SK-N-MC (cell line): Measurements from ENCODE around the gene AGAP1.

ENCODE experiments used
- EZH2 ChIP-seq: fragments of 200-600 bp; sonication (generic); IDR thresholded peaks from one replicate; pipeline ENCODE4 v1.6.1; 2017; ENCODE audit warnings: antibody characterized with exemption
- FOXP2 ChIP-seq: optimal IDR thresholded peaks from 2 replicates; pipeline ENCODE3; 2011; ENCODE audit warnings: mild to moderate bottlenecking, moderate library complexity; ENCODE audit not compliant: insufficient read depth; ENCODE audit errors: extremely low read length, control extremely low read depth
- POLR2AphosphoS5 ChIP-seq: IDR thresholded peaks from 2 replicates; pipeline ENCODE4 v1.6.1; 2012; ENCODE audit warnings: mild to moderate bottlenecking, low read depth, low read length, borderline replicate concordance

DNA sequence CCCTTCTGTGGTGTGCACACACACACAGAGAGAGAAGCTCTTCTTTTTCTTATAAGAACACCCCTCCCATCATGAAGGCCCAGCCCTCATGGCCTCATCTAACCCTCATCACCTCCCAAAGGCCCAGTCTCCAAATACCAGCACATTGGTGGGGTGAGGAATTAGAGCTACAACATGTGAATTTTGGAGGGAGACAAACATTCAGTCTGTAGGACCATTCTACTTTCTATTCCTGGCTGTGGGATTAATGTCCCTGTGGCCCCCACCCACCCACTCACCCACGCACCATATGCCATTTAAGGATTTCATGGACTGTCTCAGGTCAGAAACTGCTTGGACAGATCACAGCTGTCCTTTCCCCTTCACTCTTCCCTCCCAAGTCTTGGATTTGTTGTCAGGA lies 484.2 kb downstream of the AGAP1 start:
- TF ChIP-seq POLR2AphosphoS5, result no peak
- no peak for TF ChIP-seq EZH2
- TF ChIP-seq FOXP2, result no peak
